Adrenal gland (tissue), 12 donors: ENCODE measurements around the gene CDYL2. TPM values are rescaled to one million over a fixed set of nuclear protein-coding genes. Genes with fewer than 3 reads are reported as not detected.
A peak's percentile ranks its signal among the peaks of the same experiment; 100 is the strongest.

Experiments used
- DNase-seq, 7 donors: peaks; one replicate each; pipeline ENCODE4 v3.0.0-alpha.2; 2019 to 2020
- H3K27ac ChIP-seq, 5 donors: fragments of 200-600 bp; sonication (generic) in 4 of 5; 1 replicate in 3 of 5; 2 replicates in 2 of 5; pipeline versions ENCODE4 v1.5.1 to v1.8.0; 2016 to 2020; ENCODE audit warnings: mild to moderate bottlenecking in 1 of 5
- H3K27me3 ChIP-seq: fragments of 200-600 bp; 2 replicates; pipeline ENCODE4 v1.8.0; 2021
- H3K36me3 ChIP-seq, 2 donors: fragments of 200-600 bp; replicated peaks in 1 of 2; 1 replicate in 1 of 2; 2 replicates in 1 of 2; pipeline versions ENCODE4 v1.5.1 to v1.8.0; 2018 to 2022
- H3K4me1 ChIP-seq, 2 donors: fragments of 200-600 bp; replicated peaks in 1 of 2; 1 replicate in 1 of 2; 2 replicates in 1 of 2; pipeline versions ENCODE4 v1.5.1 to v1.8.0; 2018 to 2021
- H3K4me3 ChIP-seq, 4 donors: fragments of 200-600 bp; sonication (generic) in 3 of 4; one replicate each; pipeline ENCODE4 v1.5.1; 2016 to 2018
- H3K9me3 ChIP-seq, 3 donors: fragments of 200-600 bp; sonication (generic) in 1 of 3; replicated peaks in 1 of 3; 1 replicate in 2 of 3; 2 replicates in 1 of 3; pipeline versions ENCODE4 v1.5.1 to v1.8.0; 2016 to 2021
- CTCF ChIP-seq, 6 experiments: fragments of 450-650 bp in 4 of 6; fragments of 200-600 bp in 2 of 6; sonication (generic) in 1 of 6; IDR thresholded peaks; 1 replicate in 5 of 6; 2 replicates in 1 of 6; pipeline versions ENCODE4 v1.5.1 to v1.8.0; 2016 to 2021; ENCODE audit warnings: antibody characterized with exemption in 6 of 6, mild to moderate bottlenecking in 2 of 6, moderate library complexity in 1 of 6
- POLR2A ChIP-seq, 2 donors: fragments of 450-650 bp; IDR thresholded peaks; one replicate each; pipeline ENCODE4 v1.6.1; 2017; ENCODE audit warnings: antibody characterized with exemption in 2 of 2, mild to moderate bottlenecking in 2 of 2, moderate library complexity in 1 of 2
- WGBS, 4 donors: extraction: QIAGEN DNeasy Blood & Tissue Kit in 2 of 4; methylation state at CpG; one replicate each; pipeline versions ENCODE4 v1.1.5 to v1.1.7; 2013 to 2017; 5-methylcytosine and 5-hydroxymethylcytosine counted together
- intact Hi-C, 2 donors: fragments of 100-400 bp; cut with DNase I; formaldehyde crosslinking; loops; one replicate each; pipeline versions ENCODE4 v1.14.1 to v1.15.0; 2022 to 2023
- polyA plus RNA-seq, 3 donors: library from polyadenylated mRNA; stranded (reverse); fragments of 200-250 nt in 2 of 3; fragments of 350-450 nt in 1 of 3; fragmentation: Illumina TruSeq in 1 of 3; extraction: RNeasy Lipid Tissue Mini Kit (QIAGEN cat#74804) in 1 of 3; gene quantifications; one replicate each; pipeline ENCODE4 v1.2.3, GENCODE V29; 2013 to 2014
- total RNA-seq, 9 donors: library from RNA; depleted of rRNA in 4 of 9; stranded (reverse); fragments of >200 nt in 4 of 9; fragments of 120-200 nt in 1 of 9; fragmentation: NEBNext Ultra II Directional in 1 of 9; extraction: Animal tissue kit (Norgen Biotek cat#: 25700) in 1 of 9; gene quantifications; one replicate each; pipeline versions ENCODE4 v1.1.0 to v1.2.4, GENCODE V29; 2013 to 2023
- donor health status: healthy with polysubstance abuse.
- donor health status: Bipolar disorder and iron deficiency.
- donor health status: DM: yes; HTN: yes; CAD: no.
- donor health status: DM: no; HTN: no; CAD: no.
- donor health status: DM: no; HTN: no; CAD: no.
- donor health status: DM: yes; HTN: yes; CAD: no.

The CDYL2 gene
- total and polyA plus RNA-seq, 12 donors: 0.61 to 14.0 (median 7.6) TPM

DNA sequence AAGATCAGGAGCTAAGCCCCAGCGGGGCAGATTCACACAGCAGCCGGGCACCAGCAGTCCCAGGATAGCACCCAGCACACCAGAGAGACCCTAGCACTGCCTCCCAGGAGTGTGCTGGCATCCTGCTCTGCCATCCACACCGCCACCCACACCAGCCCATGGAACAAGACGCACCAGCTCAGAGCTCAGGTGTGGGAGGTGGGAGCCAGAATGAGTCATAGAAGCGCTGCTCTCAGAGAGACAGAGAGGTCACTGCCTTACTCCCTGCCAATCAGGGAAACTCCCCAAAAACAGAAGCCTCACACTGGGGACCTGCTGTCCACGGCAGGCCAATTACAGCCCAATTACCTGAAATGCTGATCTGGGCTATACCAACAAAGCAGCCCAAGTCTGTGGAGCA is 64.9 kb downstream of the CDYL2 start:
- no peaks in the 10 kb centered on the region for H3K27me3 ChIP-seq
- TF ChIP-seq CTCF (IDR thresholded peaks at IDR 0.05) (no peak), POLR2A (IDR thresholded peaks at IDR 0.05) (no peak)
- no peaks in the 10 kb centered on the region for H3K9me3 ChIP-seq
- H3K27ac ChIP-seq: no peak overlapping the region
- no peaks in the 10 kb centered on the region for H3K4me1 ChIP-seq
- no peak overlapping the region for H3K4me3 ChIP-seq
- no peak for DNase-seq
- no peaks in the 10 kb centered on the region for H3K36me3 ChIP-seq
- 82 to 97% (median 93%) methylated on average over 5 to 6 of the region's 6 CpGs for WGBS, 4 donors
- intact Hi-C loops: no loop called here

DNA sequence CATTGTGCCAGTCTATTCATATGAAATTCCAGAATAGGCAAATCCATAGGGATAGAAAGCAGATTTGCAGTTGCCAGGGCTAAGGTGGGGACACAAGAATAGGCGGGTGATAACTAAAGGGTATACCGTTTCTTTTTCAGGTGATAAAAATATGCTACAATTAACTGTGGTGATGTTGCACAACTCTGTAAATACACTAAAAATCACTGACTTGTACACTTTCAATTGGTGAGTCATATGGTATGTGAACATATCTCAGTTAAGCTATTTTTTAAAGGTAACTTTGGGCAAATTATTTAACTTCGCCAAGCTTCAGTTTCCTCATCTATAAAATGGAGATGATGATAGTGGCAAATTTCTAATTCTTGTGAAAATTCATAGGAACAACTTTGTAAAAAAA is 65.9 kb downstream of the CDYL2 start:
- intact Hi-C loops: no loop called here
- Histone ChIP-seq H3K27me3 (no peaks in the 10 kb centered on the region), H3K4me1 (no peaks in the 10 kb centered on the region), H3K4me3 (no peak overlapping the region), H3K27ac (no peak overlapping the region), H3K36me3 (no peaks in the 10 kb centered on the region), H3K9me3 (no peaks in the 10 kb centered on the region)
- 81 to 92% (median 86%) methylated on average over 3 of the region's 3 CpGs for WGBS, 4 donors
- no peak for DNase-seq
- TF ChIP-seq CTCF (IDR thresholded peaks at IDR 0.05): no peak
- no peak for TF ChIP-seq POLR2A (IDR thresholded peaks at IDR 0.05)

GRCh38 chr16:80735846-80736245 is 68.6 kb downstream of the CDYL2 start:
- Histone ChIP-seq H3K27me3 (no peaks in the 10 kb centered on the region), H3K4me3 (no peak overlapping the region), H3K27ac (no peak overlapping the region), H3K36me3 (no peaks in the 10 kb centered on the region), H3K9me3 (no peaks in the 10 kb centered on the region), H3K4me1 (no peaks in the 10 kb centered on the region)
- TF ChIP-seq CTCF (IDR thresholded peaks at IDR 0.05) (no peak), POLR2A (IDR thresholded peaks at IDR 0.05) (no peak)
- intact Hi-C loops: no loop called here
- 52 to 67% (median 63%) methylated on average over 3 to 4 of the region's 4 CpGs for WGBS, 4 donors
- peak in 5 of 7 donors; percentile 28 to 49 (median 31) for DNase-seq

DNA sequence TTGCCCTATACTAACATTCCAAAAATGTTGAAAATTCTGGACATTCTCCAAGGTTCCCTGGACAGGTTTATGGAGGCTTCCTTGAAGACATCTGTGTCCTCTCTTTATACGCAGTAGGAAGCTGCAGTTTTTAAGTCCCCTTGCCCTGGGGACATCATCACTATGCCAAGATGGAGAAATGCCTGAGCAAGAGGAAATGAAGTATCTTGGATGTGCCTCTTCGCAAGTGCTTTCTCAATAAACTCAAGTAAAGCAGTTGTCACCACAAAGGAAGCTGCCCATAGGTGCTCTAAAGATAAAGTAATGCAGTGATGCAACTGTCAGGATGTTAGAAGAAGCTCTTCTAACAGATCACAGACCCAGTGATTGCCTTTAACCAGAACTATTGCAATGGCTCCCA is 71.0 kb downstream of the CDYL2 start:
- no peaks in the 10 kb centered on the region for H3K4me1 ChIP-seq
- H3K27ac ChIP-seq: no peak overlapping the region
- no peaks in the 10 kb centered on the region for H3K9me3 ChIP-seq
- intact Hi-C loops: no loop called here
- TF ChIP-seq CTCF (IDR thresholded peaks at IDR 0.05) (no peak), POLR2A (IDR thresholded peaks at IDR 0.05) (no peak)
- H3K27me3 ChIP-seq: no peaks in the 10 kb centered on the region
- no peak overlapping the region for H3K4me3 ChIP-seq
- 35 to 50% (median 43%) methylated on average over 2 of the region's 2 CpGs for WGBS, 4 donors
- DNase-seq: no peak
- H3K36me3 ChIP-seq: no peaks in the 10 kb centered on the region
